Measurements from ENCODE around the gene EXOSC5. TPM values are rescaled to one million over a fixed set of nuclear protein-coding genes. Genes with fewer than 3 reads are reported as not detected.

The EXOSC5 gene
- total and polyA plus RNA-seq, 10 of the 15 experiments (the other 5 are each of a cell fraction or from before 2014, with no cell fraction given): 15.8 to 123 (median 52.7) TPM

DNA sequence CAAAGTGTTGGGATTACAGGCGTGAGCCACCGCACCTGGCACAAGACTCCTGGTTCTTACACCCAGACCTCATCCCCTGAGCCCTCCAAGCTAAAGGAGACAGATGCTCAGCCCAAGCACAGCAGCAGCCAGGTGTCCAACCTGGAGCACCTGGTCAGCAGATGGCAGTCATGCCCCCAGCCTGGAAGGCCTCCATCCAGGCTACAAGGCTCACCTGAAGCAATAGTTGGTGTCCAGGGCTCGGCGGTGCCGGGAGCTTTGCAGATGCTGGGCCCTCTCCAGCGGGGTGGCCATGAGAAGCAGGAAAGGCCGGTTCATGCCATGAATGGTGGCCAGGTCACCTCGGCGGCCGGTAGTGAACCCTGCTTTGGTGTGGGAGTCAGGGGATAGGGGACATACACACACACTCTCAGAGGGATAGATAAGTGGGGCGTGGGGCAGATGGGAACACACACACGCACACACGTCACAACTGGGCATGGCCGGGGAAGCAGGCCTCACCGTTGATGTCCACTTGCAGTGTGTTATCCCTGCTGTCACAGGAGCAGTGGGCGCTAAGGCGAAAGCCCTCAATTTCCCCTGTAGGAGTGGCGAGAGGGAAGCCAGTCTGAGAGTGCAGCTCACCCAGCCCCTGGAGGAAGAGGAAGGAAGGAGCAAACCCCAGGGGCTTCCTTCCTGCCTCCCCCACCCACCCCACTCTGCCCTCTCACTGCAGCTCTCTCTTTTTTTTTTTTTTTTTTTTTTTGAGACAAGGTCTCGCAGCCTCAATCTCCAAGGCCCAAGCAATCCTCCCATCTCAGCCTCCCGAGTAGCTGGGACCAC lies 55.3 kb downstream of the EXOSC5 start:
- SMC1A ChIA-PET (ENCODE audit: uncharacterized antibody, unreplicated experiment): no interaction called here
- Histone ChIP-seq H3K4me1 (ENCODE audit: control insufficient read depth, insufficient read depth, low read length) (no peaks in the 10 kb centered on the region; the same call in 1 of the 2 replicates), H2AFZ (ENCODE audit: control insufficient read depth, low read depth, low read length) (no peak overlapping the region), H3K79me2 (ENCODE audit: control insufficient read depth, insufficient read depth, low read length) (no peaks in the 10 kb centered on the region; the same call in 1 of the 2 replicates), H3K9me3 (replicated peaks; ENCODE audit: control insufficient read depth, insufficient read depth, low read length) (no peaks in the 10 kb centered on the region), H3K4me2 (ENCODE audit: control insufficient read depth, insufficient read depth) (no peak overlapping the region), H4K20me1 (ENCODE audit: control insufficient read depth, insufficient read depth) (no peaks in the 10 kb centered on the region), H3K27me3 (replicated peaks in 1 of 2; ENCODE audit: control insufficient read depth in 2 of 2, insufficient read depth in 2 of 2, low read length in 1 of 2) (no peaks in the 10 kb centered on the region), H3K9ac (ENCODE audit: control insufficient read depth, insufficient read depth, low read length) (no peak overlapping the region), H3K4me3 (no peak overlapping the region), H3K27ac (ENCODE audit: control insufficient read depth, insufficient read depth) (no peak overlapping the region), H3K36me3 (ENCODE audit: control insufficient read depth in 2 of 2, insufficient read depth in 2 of 2, low read length in 1 of 2) (peaks cover 20 to 22% of the 10 kb centered on the region in 2 experiments; a peak in 3 of 4 replicates)
- FAIRE-seq: no peak
- in situ Hi-C loops (cut with MboI): no loop called here
- no TSS peak for BruUV-seq (replicated peaks)
- CTCF ChIA-PET: no interaction called here
- RAD21 ChIA-PET (ENCODE audit: unreplicated experiment): interaction anchor here (1.2 kb wide), 1 partner anchor 13 kb away, joined by 4 read pairs; no protein-coding TSS in a partner anchor
- DNase-seq (ENCODE audit: low read depth, low spot score): no peak
- ATAC-seq: no peak
- peak in 1 of 3 experiments; percentile 4; a peak in 1 of 6 replicates for TF ChIP-seq CTCF (IDR thresholded peaks at IDR 0.05 in 2 of 3, conservative IDR thresholded peaks at IDR 0.05 in 1 of 3; ENCODE audit: control insufficient read depth in 2 of 3, extremely low read depth in 1 of 3, insufficient read depth in 1 of 3, low read depth in 3 of 3, low read length in 3 of 3)
- no peak for TF ChIP-seq GABPA (IDR thresholded peaks at IDR 0.05; ENCODE audit: low read depth)
- no peak for TF ChIP-seq REST (IDR thresholded peaks at IDR 0.05; ENCODE audit: low read depth, low read length)
- TF ChIP-seq SIX5 (IDR thresholded peaks at IDR 0.05; ENCODE audit: low read depth, low read length, severe bottlenecking): no peak
- no peak for TF ChIP-seq RAD51 (IDR thresholded peaks at IDR 0.05)
- TF ChIP-seq SPI1 (IDR thresholded peaks at IDR 0.05; ENCODE audit: borderline replicate concordance, insufficient read depth, low read depth, low read length): no peak
- TF ChIP-seq CHD1 (IDR thresholded peaks at IDR 0.05; ENCODE audit: low read depth, low read length): no peak
- 96% methylated on average over 18 of the region's 20 CpGs for WGBS (ENCODE audit: insufficient coverage, insufficient replicate concordance, low lambda C conversion rate, missing lambda C conversion rate)
- POLR2A ChIA-PET: interaction anchor here (0.6 to 0.7 kb wide), 2 partner anchors 9 to 10 kb away, joined by 3 to 6 read pairs; no protein-coding TSS in a partner anchor
- intact Hi-C loops (cut with micrococcal nuclease; ENCODE audit: unreplicated experiment): no loop called here

All from GM12878 (cell line).